Left hindlimb (tissue), 1 donor: Measurements from ENCODE around the gene B3GAT1.
"Not testable (repeated sequence)": the region's sequence is repeated elsewhere in the genome, so short reads cannot be mapped to it uniquely, and the experiment has no call there.

Experiments used
- DNase-seq: peaks from one replicate; pipeline ENCODE4 v3.0.0-alpha.2; 2018

B3GAT1 gene

GRCh38 chr11:134350381-134350780 lies 61.7 kb downstream of the B3GAT1 start:
- DNase-seq: no peak

GRCh38 chr11:134349802-134350355 lies 62.2 kb downstream of the B3GAT1 start:
- DNase-seq: no peak

GRCh38 chr11:134349109-134349801 lies 62.8 kb downstream of the B3GAT1 start:
- no peak for DNase-seq

GRCh38 chr11:134347441-134347840 lies 64.6 kb downstream of the B3GAT1 start:
- no peak for DNase-seq

GRCh38 chr11:134346976-134347350 lies 65.1 kb downstream of the B3GAT1 start:
- DNase-seq: no peak

- DNase-seq: no peak
These were observed 65.7 kb downstream of the B3GAT1 start for GRCh38 chr11:134346101-134346975.

GRCh38 chr11:134345237-134345550 lies 66.8 kb downstream of the B3GAT1 start:
- no peak for DNase-seq

GRCh38 chr11:134344497-134345236 lies 67.4 kb downstream of the B3GAT1 start:
- DNase-seq: not testable (repeated sequence)

- DNase-seq: no peak
These were observed 68.4 kb downstream of the B3GAT1 start for GRCh38 chr11:134343646-134344045.

- DNase-seq: no peak
These were observed 69.3 kb downstream of the B3GAT1 start for GRCh38 chr11:134342572-134343340.

GRCh38 chr11:134341805-134342571 lies 70.1 kb downstream of the B3GAT1 start:
- no peak for DNase-seq

- DNase-seq: no peak
These were observed 71.6 kb downstream of the B3GAT1 start for GRCh38 chr11:134340354-134340964.

GRCh38 chr11:134339756-134340155 lies 72.3 kb downstream of the B3GAT1 start:
- DNase-seq: no peak

- no peak for DNase-seq
These were observed 73.4 kb downstream of the B3GAT1 start for GRCh38 chr11:134338654-134339053.

GRCh38 chr11:134338068-134338467 lies 74.0 kb downstream of the B3GAT1 start:
- no peak for DNase-seq

- no peak for DNase-seq
These were observed 75.0 kb downstream of the B3GAT1 start for GRCh38 chr11:134337051-134337450.

- no peak for DNase-seq
These were observed 77.1 kb downstream of the B3GAT1 start for GRCh38 chr11:134334796-134335571.

GRCh38 chr11:134333946-134334345 lies 78.1 kb downstream of the B3GAT1 start:
- no peak for DNase-seq

- no peak for DNase-seq
These were observed 78.7 kb downstream of the B3GAT1 start for GRCh38 chr11:134333312-134333711.

GRCh38 chr11:134332782-134333181 lies 79.3 kb downstream of the B3GAT1 start:
- DNase-seq: no peak
